IMR-90 (cell line): ENCODE results near the gene C19orf47. TPM values are rescaled to one million over a fixed set of nuclear protein-coding genes. Genes with fewer than 3 reads are reported as not detected.

Source experiments
- ATAC-seq: fragments of 200-7000 bp; cut with Tn5 transposase; 2 replicates; pipeline ENCODE4 v1.9.1; 2020; ENCODE audit warnings: low read depth, mild to moderate bottlenecking, moderate library complexity
- BruUV-seq: library from RNA; stranded (reverse); fragments of 400-500 nt; replicated peaks from 2 replicates; lab custom pipeline; 2021; lab: Mats Ljungman, UMichigan
- CTCF ChIA-PET: fragments of 300-600 bp; formaldehyde crosslinking; extraction: SDS; loops from one replicate; lab custom pipeline; 2021; ENCODE audit warnings: antibody characterized with exemption; lab: Yijun Ruan, JAX
- POLR2A ChIA-PET: fragments of 300-600 bp; sonication (Branson Sonifier 250); formaldehyde crosslinking; loops from one replicate; lab custom pipeline; 2022; ENCODE audit warnings: antibody characterized with exemption; ENCODE audit not compliant: unreplicated experiment; lab: Charles Lee
- DNase-seq: peaks from one replicate; pipeline ENCODE4 v3.0.0; 2013
- H2AFZ ChIP-seq: replicated peaks from 2 replicates; pipeline ENCODE3; 2013; ENCODE audit warnings: low read length, mild to moderate bottlenecking; ENCODE audit not compliant: poor library complexity
- H2AK5ac ChIP-seq: 2 replicates; pipeline ENCODE4 v1.6.1; 2013; ENCODE audit warnings: low read depth, low read length, inconsistent platforms
- H2AK9ac ChIP-seq: replicated peaks from 2 replicates; pipeline ENCODE3; 2013; ENCODE audit warnings: mild to moderate bottlenecking, low read depth, low read length, moderate library complexity; ENCODE audit not compliant: poor library complexity
- H2BK120ac ChIP-seq: 2 replicates; pipeline ENCODE4 v1.6.1; 2013; ENCODE audit warnings: low read depth, low read length, inconsistent platforms
- H2BK15ac ChIP-seq: 3 replicates; pipeline ENCODE4 v1.6.1; 2013; ENCODE audit warnings: low read depth, low read length, inconsistent platforms
- H2BK20ac ChIP-seq: 2 replicates; pipeline ENCODE4 v1.6.1; 2013; ENCODE audit warnings: low read depth, mild to moderate bottlenecking, inconsistent platforms, low read length, moderate library complexity
- H2BK5ac ChIP-seq: 2 replicates; pipeline ENCODE4 v1.6.1; 2013; ENCODE audit warnings: mild to moderate bottlenecking, low read depth, low read length, inconsistent platforms; ENCODE audit not compliant: poor library complexity, severe bottlenecking
- H3K14ac ChIP-seq: replicated peaks from 2 replicates; pipeline ENCODE4 v1.6.1; 2013; ENCODE audit warnings: low read depth, low read length, inconsistent platforms
- H3K18ac ChIP-seq: 2 replicates; pipeline ENCODE4 v1.6.1; 2013; ENCODE audit warnings: low read depth, low read length, control low read depth
- H3K23ac ChIP-seq: 2 replicates; pipeline ENCODE4 v1.6.1; 2013; ENCODE audit warnings: low read depth, low read length, inconsistent platforms
- H3K27ac ChIP-seq: 2 replicates; pipeline ENCODE4 v1.5.1; 2013; ENCODE audit warnings: mild to moderate bottlenecking, control low read depth, low read length; ENCODE audit not compliant: insufficient read depth
- H3K27me3 ChIP-seq: 2 replicates; pipeline ENCODE4 v1.6.1; 2013; ENCODE audit warnings: low read length; ENCODE audit not compliant: control insufficient read depth, insufficient read depth
- H3K36me3 ChIP-seq: 2 replicates; pipeline ENCODE4 v1.6.1; 2013; ENCODE audit warnings: low read length, mixed read lengths; ENCODE audit not compliant: control insufficient read depth, insufficient read depth
- H3K4ac ChIP-seq: 2 replicates; pipeline ENCODE4 v1.6.1; 2013; ENCODE audit warnings: low read depth, low read length, inconsistent platforms
- H3K4me1 ChIP-seq: 2 replicates; pipeline ENCODE4 v1.6.1; 2013; ENCODE audit warnings: low read length, mixed read lengths; ENCODE audit not compliant: control insufficient read depth, insufficient read depth
- H3K4me2 ChIP-seq: 2 replicates; pipeline ENCODE4 v1.6.1; 2013; ENCODE audit warnings: low read depth, mild to moderate bottlenecking, control low read depth, low read length, moderate library complexity
- H3K4me3 ChIP-seq: 2 replicates; pipeline ENCODE4 v1.5.1; 2013; ENCODE audit warnings: low read depth, mild to moderate bottlenecking, control low read depth, low read length, moderate library complexity; ENCODE audit not compliant: insufficient read depth
- H3K56ac ChIP-seq: 2 replicates; pipeline ENCODE4 v1.6.1; 2013; ENCODE audit warnings: low read length, inconsistent platforms; ENCODE audit not compliant: insufficient read depth; ENCODE audit errors: extremely low read depth
- H3K79me1 ChIP-seq, 2 experiments: 2 replicates each; pipeline ENCODE4 v1.6.1; 2013; ENCODE audit warnings: low read length in 2 of 2, inconsistent platforms in 1 of 2, low read depth in 1 of 2
- H3K9ac ChIP-seq: 2 replicates; pipeline ENCODE4 v1.6.1; 2013; ENCODE audit warnings: low read depth, low read length, control low read depth
- H3K9me1 ChIP-seq: 2 replicates; pipeline ENCODE4 v1.6.1; 2013; ENCODE audit warnings: low read length, inconsistent platforms; ENCODE audit not compliant: insufficient read depth
- H3K9me3 ChIP-seq: 2 replicates; pipeline ENCODE4 v1.6.1; 2013; ENCODE audit warnings: low read length; ENCODE audit not compliant: control insufficient read depth, insufficient read depth
- H4K20me1 ChIP-seq: 2 replicates; pipeline ENCODE4 v1.6.1; 2013; ENCODE audit warnings: low read length, inconsistent platforms; ENCODE audit not compliant: insufficient read depth
- H4K5ac ChIP-seq: 2 replicates; pipeline ENCODE4 v1.6.1; 2013; ENCODE audit warnings: mild to moderate bottlenecking, low read depth, low read length, control low read depth
- H4K8ac ChIP-seq, 2 experiments: 2 replicates each; pipeline ENCODE4 v1.6.1; 2013; ENCODE audit warnings: low read depth in 2 of 2, low read length in 2 of 2, control low read depth in 1 of 2, inconsistent platforms in 1 of 2
- H4K91ac ChIP-seq: 2 replicates; pipeline ENCODE4 v1.6.1; 2013; ENCODE audit warnings: low read depth, low read length, inconsistent platforms; ENCODE audit not compliant: insufficient read depth
- BHLHE40 ChIP-seq: fragments of 150-350 bp; IDR thresholded peaks from 2 replicates; pipeline ENCODE4 v1.6.1; 2016; ENCODE audit warnings: mild to moderate bottlenecking, low read depth, low read length
- CEBPB ChIP-seq: IDR thresholded peaks from 2 replicates; pipeline ENCODE4 v1.6.1; 2012; ENCODE audit warnings: low read depth, low read length, improper control_type of control experiment
- CHD1 ChIP-seq: IDR thresholded peaks from 2 replicates; pipeline ENCODE4 v1.6.1; 2012; ENCODE audit warnings: low read depth, low read length, improper control_type of control experiment
- CTCF ChIP-seq: conservative IDR thresholded peaks from 2 replicates; pipeline ENCODE4 v1.5.1; 2012; ENCODE audit warnings: mild to moderate bottlenecking, low read depth, low read length, improper control_type of control experiment
- ELK1 ChIP-seq: fragments of 150-350 bp; IDR thresholded peaks from 2 replicates; pipeline ENCODE4 v1.6.1; 2016; ENCODE audit warnings: low read depth, mild to moderate bottlenecking, low read length, moderate library complexity, borderline replicate concordance
- FOS ChIP-seq: fragments of 150-350 bp; IDR thresholded peaks from 2 replicates; pipeline ENCODE4 v1.6.1; 2016; ENCODE audit warnings: low read depth, low read length
- MAFK ChIP-seq: IDR thresholded peaks from 2 replicates; pipeline ENCODE4 v1.6.1; 2012; ENCODE audit warnings: low read depth, low read length, improper control_type of control experiment
- MAZ ChIP-seq: IDR thresholded peaks from 2 replicates; pipeline ENCODE4 v1.6.1; 2012; ENCODE audit warnings: low read depth, mild to moderate bottlenecking, low read length, improper control_type of control experiment, moderate library complexity, borderline replicate concordance
- MXI1 ChIP-seq: IDR thresholded peaks from 2 replicates; pipeline ENCODE4 v1.6.1; 2012; ENCODE audit warnings: low read depth, mild to moderate bottlenecking, low read length, moderate library complexity, borderline replicate concordance
- POLR2A ChIP-seq: IDR thresholded peaks from 2 replicates; pipeline ENCODE4 v1.6.1; 2012; ENCODE audit warnings: mild to moderate bottlenecking, low read depth, low read length
- RAD21 ChIP-seq: IDR thresholded peaks from 2 replicates; pipeline ENCODE4 v1.6.1; 2012; ENCODE audit warnings: low read length, improper control_type of control experiment
- RFX5 ChIP-seq: IDR thresholded peaks from 2 replicates; pipeline ENCODE4 v1.8.0; 2012; ENCODE audit warnings: low read depth, mild to moderate bottlenecking, low read length, moderate library complexity
- SMC3 ChIP-seq: fragments of 150-350 bp; IDR thresholded peaks from 2 replicates; pipeline ENCODE4 v1.6.1; 2016; ENCODE audit warnings: low read depth, mild to moderate bottlenecking, antibody characterized with exemption, low read length, moderate library complexity
- USF2 ChIP-seq: fragments of 150-350 bp; IDR thresholded peaks from 2 replicates; pipeline ENCODE4 v1.6.1; 2017; ENCODE audit warnings: mild to moderate bottlenecking, antibody characterized with exemption, low read length, low read depth
- WGBS, 2 experiments: methylation state at CpG; one replicate each; pipeline versions ENCODE4 v1.1.5 to v1.1.7; 2013; ENCODE audit warnings: missing lambda C conversion rate in 2 of 2; ENCODE audit not compliant: insufficient read length in 1 of 2; ENCODE audit errors: extremely low coverage in 2 of 2; 5-methylcytosine and 5-hydroxymethylcytosine counted together
- dilution Hi-C: fragments of 300-500 bp; cut with HindIII; formaldehyde crosslinking; loops from one replicate; pipeline ENCODE4 v1.14.3; 2018; ENCODE audit warnings: low sequenced_read_pairs; ENCODE audit not compliant: unreplicated experiment
- in situ Hi-C: fragments of 300-500 bp; cut with MboI; formaldehyde crosslinking; loops from 3 replicates; pipeline ENCODE4 v1.14.3; 2019; ENCODE audit warnings: low sequenced_read_pairs, inconsistent platforms, mixed read lengths
- intact Hi-C: fragments of 100-400 bp; cut with micrococcal nuclease; formaldehyde crosslinking; loops from 2 replicates; pipeline ENCODE4 v1.10.0; 2022
- polyA plus RNA-seq, 3 experiments: library from polyadenylated mRNA; depleted of rRNA; stranded (reverse); fragments of >200 nt; gene quantifications; 2 replicates each; pipeline ENCODE4 v1.2.3, GENCODE V29; 2012; ENCODE audit warnings: low replicate concordance in 1 of 3
- total RNA-seq: library from RNA; depleted of rRNA; stranded (reverse); fragments of >200 nt; gene quantifications from 2 replicates; pipeline ENCODE4 v1.2.3, GENCODE V29; 2012

The C19orf47 gene
- total and polyA plus RNA-seq, 2 of the 4 experiments (the other 2 are of a cell fraction) = 3.6 to 16.3 TPM

- in situ Hi-C loops = no loop called here
- Histone ChIP-seq H2BK120ac (no peak overlapping the region), H3K4me3 (no peak overlapping the region), H2AFZ (no peak overlapping the region), H3K9ac (no peak overlapping the region), H2BK20ac (no peak overlapping the region), H3K9me1 (no peaks in the 10 kb centered on the region), H3K9me3 (no peaks in the 10 kb centered on the region), H3K4me1 (no peaks in the 10 kb centered on the region), H4K5ac (no peak overlapping the region), H3K14ac (no peak overlapping the region), H3K4me2 (no peak overlapping the region), H2BK15ac (no peak overlapping the region), H4K91ac (no peak overlapping the region), H3K18ac (no peak overlapping the region), H4K20me1 (no peaks in the 10 kb centered on the region), H3K36me3 (no peaks in the 10 kb centered on the region), H3K27ac (no peak overlapping the region), H3K4ac (no peak overlapping the region), H4K8ac (no peak overlapping the region), H2AK9ac (no peak overlapping the region), H3K27me3 (no peaks in the 10 kb centered on the region), H2BK5ac (no peak overlapping the region), H3K56ac (no peak overlapping the region), H3K79me1 (0 out of 4 replicates have a peak, but pooled peaks cover 0 to 3% of the 10 kb centered on the region in 2 experiments), H3K23ac (no peak overlapping the region), H2AK5ac (no peak overlapping the region)
- no peak for DNase-seq
- intact Hi-C loops = no loop called here
- POLR2A ChIA-PET = interaction anchor here (0.6 kb wide), 1 partner anchor 960 kb away, joined by 3 read pairs; the partner anchor contains the start of gene RPS16
- no peak for ATAC-seq
- 91% methylated on average over 12 of the region's 14 CpGs; no CpG with 5 or more reads in 1 of the 2 experiments for WGBS, 2 experiments
- dilution Hi-C loops = no loop called here
- TF ChIP-seq CTCF = no peak
- no peak for TF ChIP-seq USF2
- no peak for TF ChIP-seq BHLHE40
- no peak for TF ChIP-seq RAD21
- TF ChIP-seq RFX5 = no peak
- TF ChIP-seq MAFK = no peak
- TF ChIP-seq FOS = no peak
- TF ChIP-seq MXI1 = no peak
- no peak for TF ChIP-seq CEBPB
- TF ChIP-seq MAZ = no peak
- no peak for TF ChIP-seq CHD1
- TF ChIP-seq POLR2A = no peak
- TF ChIP-seq ELK1 = no peak
- TF ChIP-seq SMC3 = no peak
- no TSS peak for BruUV-seq
- CTCF ChIA-PET = no interaction called here
Measured at GRCh38 chr19:40395956-40396355, 47.8 kb upstream of the C19orf47 start.
